H9 (cell line): Measurements from ENCODE around the gene ZNF366. TPM values are rescaled to one million over a fixed set of nuclear protein-coding genes. Genes with fewer than 3 reads are reported as not detected.

Experiments used
- DNase-seq: peaks from one replicate; pipeline ENCODE4 v3.0.0-alpha.2; 2017
- H2AFZ ChIP-seq: one replicate; pipeline ENCODE4 v1.6.1; 2013; ENCODE audit warnings: mild to moderate bottlenecking, low read length, control low read depth, moderate library complexity
- H2AK5ac ChIP-seq: 2 replicates; pipeline ENCODE4 v1.6.1; 2013; ENCODE audit warnings: low read length, control low read depth, mixed read lengths; ENCODE audit not compliant: insufficient read length
- H2BK120ac ChIP-seq: one replicate; pipeline ENCODE4 v1.6.1; 2013; ENCODE audit warnings: low read depth, mild to moderate bottlenecking, low read length, control low read depth, inconsistent platforms; ENCODE audit not compliant: poor library complexity, severe bottlenecking
- H2BK12ac ChIP-seq: 2 replicates; pipeline ENCODE4 v1.6.1; 2013; ENCODE audit warnings: low read length, control low read depth, mixed read lengths, low read depth; ENCODE audit not compliant: insufficient read length
- H2BK15ac ChIP-seq: 2 replicates; pipeline ENCODE4 v1.6.1; 2013; ENCODE audit warnings: low read depth, low read length, control low read depth
- H2BK20ac ChIP-seq: one replicate; pipeline ENCODE4 v1.6.1; 2013; ENCODE audit warnings: low read depth, mild to moderate bottlenecking, low read length, control low read depth, inconsistent platforms; ENCODE audit not compliant: poor library complexity, severe bottlenecking
- H2BK5ac ChIP-seq: 2 replicates; pipeline ENCODE4 v1.6.1; 2013; ENCODE audit warnings: low read length, control low read depth, mixed read lengths; ENCODE audit not compliant: insufficient read length
- H3K14ac ChIP-seq: 2 replicates; pipeline ENCODE4 v1.6.1; 2013; ENCODE audit warnings: low read length, control low read depth; ENCODE audit not compliant: insufficient read depth
- H3K18ac ChIP-seq: 2 replicates; pipeline ENCODE4 v1.6.1; 2013; ENCODE audit warnings: low read depth, mild to moderate bottlenecking, mixed read lengths, low read length, control low read depth; ENCODE audit not compliant: insufficient read length
- H3K23ac ChIP-seq: 2 replicates; pipeline ENCODE4 v1.6.1; 2013; ENCODE audit warnings: low read length, control low read depth, mixed read lengths, low read depth; ENCODE audit not compliant: insufficient read length
- H3K23me2 ChIP-seq: 2 replicates; pipeline ENCODE4 v1.6.1; 2013; ENCODE audit warnings: low read depth, mild to moderate bottlenecking, mixed read lengths, low read length, control low read depth; ENCODE audit not compliant: insufficient read length, poor library complexity, severe bottlenecking
- H3K27ac ChIP-seq: 2 replicates; pipeline ENCODE4 v1.5.1; 2013; ENCODE audit warnings: low read length, control low read depth, mixed read lengths, low read depth; ENCODE audit not compliant: insufficient read length
- H3K27me3 ChIP-seq: 2 replicates; pipeline ENCODE4 v1.6.1; 2013; ENCODE audit warnings: low read length, control low read depth, inconsistent platforms; ENCODE audit not compliant: insufficient read depth
- H3K4ac ChIP-seq: 2 replicates; pipeline ENCODE4 v1.6.1; 2013; ENCODE audit warnings: low read depth, mild to moderate bottlenecking, control low read depth, inconsistent platforms, low read length, moderate library complexity
- H3K4me1 ChIP-seq: 2 replicates; pipeline ENCODE4 v1.6.1; 2013; ENCODE audit warnings: low read length, control low read depth, inconsistent platforms; ENCODE audit not compliant: insufficient read depth
- H3K4me2 ChIP-seq: 2 replicates; pipeline ENCODE4 v1.6.1; 2013; ENCODE audit warnings: low read length, control low read depth, mixed read lengths; ENCODE audit not compliant: insufficient read length, insufficient read depth
- H3K56ac ChIP-seq: 2 replicates; pipeline ENCODE4 v1.6.1; 2013; ENCODE audit warnings: low read depth, mild to moderate bottlenecking, mixed read lengths, low read length, control low read depth; ENCODE audit not compliant: insufficient read length
- H3K79me1 ChIP-seq: 2 replicates; pipeline ENCODE4 v1.6.1; 2013; ENCODE audit warnings: low read depth, mild to moderate bottlenecking, moderate library complexity, low read length, control low read depth, inconsistent platforms; ENCODE audit not compliant: insufficient read depth, poor library complexity, severe bottlenecking
- H3K79me2 ChIP-seq: 2 replicates; pipeline ENCODE4 v1.6.1; 2013; ENCODE audit warnings: low read length, control low read depth, inconsistent platforms; ENCODE audit not compliant: insufficient read depth
- H3K9ac ChIP-seq: 2 replicates; pipeline ENCODE4 v1.6.1; 2013; ENCODE audit warnings: low read length, control low read depth, mixed read lengths; ENCODE audit not compliant: insufficient read length; ENCODE audit errors: extremely low read depth
- H3K9me3 ChIP-seq: one replicate; pipeline ENCODE4 v1.6.1; 2013; ENCODE audit warnings: low read depth, low read length, inconsistent platforms; ENCODE audit not compliant: control insufficient read depth
- H3T11ph ChIP-seq: one replicate; pipeline ENCODE4 v1.6.1; 2013; ENCODE audit warnings: mild to moderate bottlenecking, low read length, control low read depth, inconsistent platforms
- H4K20me1 ChIP-seq: one replicate; pipeline ENCODE4 v1.6.1; 2013; ENCODE audit not compliant: control insufficient read depth, insufficient read length, insufficient read depth
- H4K5ac ChIP-seq: 2 replicates; pipeline ENCODE4 v1.6.1; 2013; ENCODE audit warnings: low read depth, mild to moderate bottlenecking, mixed read lengths, low read length, control low read depth; ENCODE audit not compliant: insufficient read length
- H4K8ac ChIP-seq: replicated peaks from 2 replicates; pipeline ENCODE4 v1.6.1; 2013; ENCODE audit warnings: low read length, control low read depth, mixed read lengths, low read depth; ENCODE audit not compliant: insufficient read length
- H4K91ac ChIP-seq: 2 replicates; pipeline ENCODE4 v1.6.1; 2013; ENCODE audit warnings: low read depth, mild to moderate bottlenecking, moderate library complexity, mixed read lengths, low read length, control low read depth; ENCODE audit not compliant: insufficient read length
- H3K27ac Mint-ChIP-seq, 3 experiments: 2 replicates in 2 of 3; 3 replicates in 1 of 3; pipeline ENCODE4 v1.8.0; 2020 to 2021; ENCODE audit warnings: mixed read lengths in 3 of 3, mild to moderate bottlenecking in 1 of 3, moderate library complexity in 1 of 3
- H3K27me3 Mint-ChIP-seq: 2 replicates; pipeline ENCODE4 v1.8.0; 2021; ENCODE audit warnings: low read depth, mild to moderate bottlenecking, moderate library complexity, mixed read lengths
- H3K36me3 Mint-ChIP-seq, 3 experiments: 2 replicates in 2 of 3; 3 replicates in 1 of 3; pipeline ENCODE4 v1.8.0; 2020 to 2021; ENCODE audit warnings: low read depth in 3 of 3, mixed read lengths in 3 of 3; ENCODE audit not compliant: insufficient read depth in 1 of 3
- H3K4me1 Mint-ChIP-seq, 2 experiments: 2 replicates each; pipeline ENCODE4 v1.8.0; 2020; ENCODE audit warnings: mixed read lengths in 2 of 2
- H3K4me3 Mint-ChIP-seq, 2 experiments: 2 replicates in 1 of 2; 3 replicates in 1 of 2; pipeline ENCODE4 v1.8.0; 2020 to 2021; ENCODE audit warnings: mild to moderate bottlenecking in 2 of 2, mixed read lengths in 2 of 2, moderate library complexity in 1 of 2
- H3K9me3 Mint-ChIP-seq, 2 experiments: 2 replicates in 1 of 2; 3 replicates in 1 of 2; pipeline ENCODE4 v1.8.0; 2020; ENCODE audit warnings: mild to moderate bottlenecking in 2 of 2, mixed read lengths in 2 of 2, moderate library complexity in 1 of 2
- CTCF ChIP-seq: fragments of 200-600 bp; sonication (generic); conservative IDR thresholded peaks from 3 replicates; pipeline ENCODE4 v1.8.0; 2021; ENCODE audit warnings: antibody characterized with exemption, mild to moderate bottlenecking
- WGBS: extraction: QIAGEN DNeasy Blood & Tissue Kit; methylation state at CpG from one replicate; pipeline ENCODE4 v1.1.7; 2013; ENCODE audit warnings: missing lambda C conversion rate, low lambda C conversion rate, mixed read lengths; ENCODE audit not compliant: insufficient read length; ENCODE audit errors: extremely low coverage; 5-methylcytosine and 5-hydroxymethylcytosine counted together
- total RNA-seq: library from RNA; stranded (reverse); gene quantifications from 2 replicates; pipeline ENCODE4 v1.2.1, GENCODE V29; 2021

Gene ZNF366
- total RNA-seq, 1 experiment from 2014 or later: not detected

GRCh38 chr5:72459913-72460312 is 47.3 kb downstream of the ZNF366 start:
- H3K4ac ChIP-seq: no peak overlapping the region
- no peaks in the 10 kb centered on the region for H3K9me3 ChIP-seq
- H3K27me3 Mint-ChIP-seq: peaks cover 5% of the 10 kb centered on the region
- no peaks in the 10 kb centered on the region for H3K23me2 ChIP-seq
- H3K14ac ChIP-seq: no peak overlapping the region
- H2AFZ ChIP-seq: no peak overlapping the region
- TF ChIP-seq CTCF: no peak
- no peak overlapping the region for H3K56ac ChIP-seq
- H3K79me2 ChIP-seq: no peaks in the 10 kb centered on the region
- no peak overlapping the region for H4K8ac ChIP-seq
- no peak overlapping the region for H3K27ac ChIP-seq
- DNase-seq: no peak
- H2BK120ac ChIP-seq: no peak overlapping the region
- no peaks in the 10 kb centered on the region for H3K27me3 ChIP-seq
- H4K20me1 ChIP-seq: no peaks in the 10 kb centered on the region
- no peak overlapping the region for H3T11ph ChIP-seq
- no peak overlapping the region for H3K27ac Mint-ChIP-seq
- no peaks in the 10 kb centered on the region for H3K4me1 ChIP-seq
- no peaks in the 10 kb centered on the region for H3K4me1 Mint-ChIP-seq
- no peak overlapping the region for H3K4me3 Mint-ChIP-seq
- no peak overlapping the region for H4K91ac ChIP-seq
- WGBS: no CpG with 5 or more reads among the region's 18 CpGs
- H3K23ac ChIP-seq: no peak overlapping the region
- no peaks in the 10 kb centered on the region; a peak in 1 of 5 replicates for H3K9me3 Mint-ChIP-seq
- no peak overlapping the region for H2BK15ac ChIP-seq
- no peaks in the 10 kb centered on the region for H3K79me1 ChIP-seq
- no peak overlapping the region for H2BK12ac ChIP-seq
- H2BK20ac ChIP-seq: no peak overlapping the region
- H3K9ac ChIP-seq: no peak overlapping the region
- no peak overlapping the region for H2BK5ac ChIP-seq
- no peak overlapping the region for H4K5ac ChIP-seq
- H3K36me3 Mint-ChIP-seq: no peaks in the 10 kb centered on the region
- no peak overlapping the region for H3K18ac ChIP-seq
- no peak overlapping the region for H2AK5ac ChIP-seq
- H3K4me2 ChIP-seq: no peak overlapping the region
